Type B pancreatic cell (in vitro differentiated cells): ENCODE measurements around the gene NACC2. TPM values are rescaled to one million over a fixed set of nuclear protein-coding genes. Genes with fewer than 3 reads are reported as not detected.

Experiments
- DNase-seq: peaks from one replicate; pipeline ENCODE4 v3.0.0; 2021; ENCODE audit warnings: mixed read lengths; ENCODE audit not compliant: unreplicated experiment; ENCODE audit errors: extremely low spot score
- H3K27ac Mint-ChIP-seq: 2 replicates; pipeline ENCODE4 v1.8.0; 2021; ENCODE audit warnings: mild to moderate bottlenecking, mixed read lengths
- H3K27me3 Mint-ChIP-seq: 2 replicates; pipeline ENCODE4 v1.8.0; 2021; ENCODE audit warnings: mixed read lengths
- H3K36me3 Mint-ChIP-seq: 2 replicates; pipeline ENCODE4 v1.8.0; 2021; ENCODE audit warnings: mixed read lengths
- H3K4me1 Mint-ChIP-seq: one replicate; pipeline ENCODE4 v1.8.0; 2021; ENCODE audit warnings: mixed read lengths; ENCODE audit not compliant: unreplicated experiment
- H3K4me3 Mint-ChIP-seq: 2 replicates; pipeline ENCODE4 v1.8.0; 2021; ENCODE audit warnings: mild to moderate bottlenecking, mixed read lengths
- H3K9me3 Mint-ChIP-seq: 2 replicates; pipeline ENCODE4 v1.8.0; 2021; ENCODE audit warnings: mixed read lengths
- CTCF ChIP-seq: fragments of 200-600 bp; sonication (generic); conservative IDR thresholded peaks from 2 replicates; pipeline ENCODE4 v1.5.0; 2021; ENCODE audit warnings: antibody characterized with exemption, mild to moderate bottlenecking
- total RNA-seq: library from RNA; stranded (reverse); gene quantifications from 2 replicates; pipeline ENCODE4 v1.2.1, GENCODE V29; 2021; ENCODE audit warnings: low replicate concordance

NACC2 gene
- total RNA-seq, 1 donor from 2014 or later, result 9.3 TPM

- no peak for TF ChIP-seq CTCF
- H3K27me3 Mint-ChIP-seq, result peaks cover 30% of the 10 kb centered on the region
- DNase-seq, result no peak
- no peak overlapping the region for H3K27ac Mint-ChIP-seq
- H3K4me1 Mint-ChIP-seq, result no peaks in the 10 kb centered on the region
- no peak overlapping the region for H3K4me3 Mint-ChIP-seq
- H3K36me3 Mint-ChIP-seq, result no peaks in the 10 kb centered on the region
- no peaks in the 10 kb centered on the region for H3K9me3 Mint-ChIP-seq
Observed at GRCh38 chr9:135975834-135976233, 119.3 kb downstream of the NACC2 start.

- H3K36me3 Mint-ChIP-seq, result no peaks in the 10 kb centered on the region
- H3K4me1 Mint-ChIP-seq, result no peaks in the 10 kb centered on the region
- H3K27ac Mint-ChIP-seq, result no peak overlapping the region
- H3K27me3 Mint-ChIP-seq, result peaks cover 30% of the 10 kb centered on the region
- no peak for TF ChIP-seq CTCF
- no peaks in the 10 kb centered on the region for H3K9me3 Mint-ChIP-seq
- DNase-seq, result no peak
- H3K4me3 Mint-ChIP-seq, result no peak overlapping the region
Observed at GRCh38 chr9:135974220-135974573, 120.9 kb downstream of the NACC2 start.

- no peak for DNase-seq
- no peak overlapping the region for H3K27ac Mint-ChIP-seq
- no peaks in the 10 kb centered on the region for H3K36me3 Mint-ChIP-seq
- H3K27me3 Mint-ChIP-seq, result peaks cover 30% of the 10 kb centered on the region
- no peaks in the 10 kb centered on the region for H3K4me1 Mint-ChIP-seq
- no peak for TF ChIP-seq CTCF
- H3K4me3 Mint-ChIP-seq, result no peak overlapping the region
- no peaks in the 10 kb centered on the region for H3K9me3 Mint-ChIP-seq
Observed at GRCh38 chr9:135973277-135974219, 121.5 kb downstream of the NACC2 start.

GRCh38 chr9:135971892-135972291, 123.2 kb downstream of the NACC2 start:
- TF ChIP-seq CTCF, result no peak
- no peak overlapping the region for H3K27ac Mint-ChIP-seq
- H3K9me3 Mint-ChIP-seq, result no peaks in the 10 kb centered on the region
- peaks cover 36% of the 10 kb centered on the region for H3K27me3 Mint-ChIP-seq
- H3K4me3 Mint-ChIP-seq, result no peak overlapping the region
- H3K36me3 Mint-ChIP-seq, result no peaks in the 10 kb centered on the region
- no peak for DNase-seq
- H3K4me1 Mint-ChIP-seq, result peaks cover 8% of the 10 kb centered on the region

GRCh38 chr9:135971111-135971766, 123.8 kb downstream of the NACC2 start:
- H3K36me3 Mint-ChIP-seq, result no peaks in the 10 kb centered on the region
- peaks cover 32% of the 10 kb centered on the region for H3K27me3 Mint-ChIP-seq
- H3K4me1 Mint-ChIP-seq, result peaks cover 8% of the 10 kb centered on the region
- H3K27ac Mint-ChIP-seq, result no peak overlapping the region
- no peaks in the 10 kb centered on the region for H3K9me3 Mint-ChIP-seq
- H3K4me3 Mint-ChIP-seq, result no peak overlapping the region
- TF ChIP-seq CTCF, result no peak
- DNase-seq, result no peak
